IMR-90 (cell line): Measurements from ENCODE around the gene GTF3C4. TPM values are rescaled to one million over a fixed set of nuclear protein-coding genes. Genes with fewer than 3 reads are reported as not detected.

Source experiments
- polyA plus RNA-seq, 3 experiments: library from polyadenylated mRNA; depleted of rRNA; stranded (reverse); fragments of >200 nt; gene quantifications; 2 replicates each; pipeline ENCODE4 v1.2.3, GENCODE V29; 2012; ENCODE audit warnings: low replicate concordance in 1 of 3
- total RNA-seq: library from RNA; depleted of rRNA; stranded (reverse); fragments of >200 nt; gene quantifications from 2 replicates; pipeline ENCODE4 v1.2.3, GENCODE V29; 2012; rRNA removed

The GTF3C4 gene
- total and polyA plus RNA-seq, 2 of the 4 experiments (the other 2 are of a cell fraction): 4.7 to 16.5 TPM

Other genes starting within 250 kb of the GTF3C4 start
- not detected in 2 replicates for gene BARHL1, start 87.9 kb upstream of the GTF3C4 start, total RNA-seq
- not detected in 2 replicates for gene BARHL1, start 87.9 kb upstream of the GTF3C4 start, polyA plus RNA-seq (2012; rRNA removed)
- gene DDX31, start 481 bp upstream of the GTF3C4 start, total RNA-seq: 12.5 and 14.0 TPM in 2 replicates
- 9.5 and 10.7 TPM in 2 replicates for gene DDX31, start 481 bp upstream of the GTF3C4 start, polyA plus RNA-seq (2012; rRNA removed)
- gene AK8, start 207.8 kb downstream of the GTF3C4 start, total RNA-seq: under 0.01 TPM in 2 replicates
- gene AK8, start 207.8 kb downstream of the GTF3C4 start, polyA plus RNA-seq (2012; rRNA removed): 0.09 and 0.19 TPM in 2 replicates
- 0.90 and 1.1 TPM in 2 replicates for gene SPACA9, start 208.4 kb downstream of the GTF3C4 start, total RNA-seq
- gene SPACA9, start 208.4 kb downstream of the GTF3C4 start, polyA plus RNA-seq (2012; rRNA removed): 4.3 and 4.9 TPM in 2 replicates